Epithelial cell of esophagus (primary cell): ENCODE data around the gene THSD4.
A peak's percentile ranks its signal among the peaks of the same experiment; 100 is the strongest.

Source experiments
- DNase-seq: peaks from one replicate; pipeline ENCODE4 v3.0.0; 2010; ENCODE audit warnings: low read depth
- H3K4me3 ChIP-seq: 2 replicates; pipeline ENCODE4 v1.5.1; 2011; ENCODE audit warnings: mild to moderate bottlenecking, low read length, control low read depth
- CTCF ChIP-seq: IDR thresholded peaks from 2 replicates; pipeline ENCODE4 v1.5.1; 2011; ENCODE audit warnings: low read depth, mild to moderate bottlenecking, low read length, control low read depth, inconsistent platforms; ENCODE audit not compliant: insufficient read depth; ENCODE audit errors: missing control alignments

Gene THSD4

GRCh38 chr15:71709808-71710418, 594.6 kb downstream of the THSD4 start:
- TF ChIP-seq CTCF: no peak
- DNase-seq: no peak
- no peak overlapping the region for H3K4me3 ChIP-seq

GRCh38 chr15:71712182-71712581, 596.9 kb downstream of the THSD4 start:
- TF ChIP-seq CTCF: no peak
- DNase-seq: no peak

GRCh38 chr15:71713191-71713809, 598.0 kb downstream of the THSD4 start:
- DNase-seq: no peak
- no peak overlapping the region for H3K4me3 ChIP-seq
- TF ChIP-seq CTCF: no peak

More at GRCh38 chr15:71712182-71712581, 596.9 kb downstream of the THSD4 start:
- no peak overlapping the region for H3K4me3 ChIP-seq

GRCh38 chr15:71715914-71716313, 600.6 kb downstream of the THSD4 start:
- H3K4me3 ChIP-seq: no peak overlapping the region
- TF ChIP-seq CTCF: no peak
- DNase-seq: no peak

- peak; percentile 40 for DNase-seq
- no peak overlapping the region for H3K4me3 ChIP-seq
- TF ChIP-seq CTCF: no peak
Measured at GRCh38 chr15:71716990-71717389, 601.7 kb downstream of the THSD4 start.

GRCh38 chr15:71718116-71718910, 603.0 kb downstream of the THSD4 start:
- no peak for DNase-seq
- TF ChIP-seq CTCF: no peak

More at GRCh38 chr15:71718116-71718910, 603.0 kb downstream of the THSD4 start:
- H3K4me3 ChIP-seq: no peak overlapping the region
